ENCODE data around the gene GSG1L. TPM values are rescaled to one million over a fixed set of nuclear protein-coding genes. Genes with fewer than 3 reads are reported as not detected.

Gene GSG1L
- total RNA-seq, 1 donor: not detected

DNA sequence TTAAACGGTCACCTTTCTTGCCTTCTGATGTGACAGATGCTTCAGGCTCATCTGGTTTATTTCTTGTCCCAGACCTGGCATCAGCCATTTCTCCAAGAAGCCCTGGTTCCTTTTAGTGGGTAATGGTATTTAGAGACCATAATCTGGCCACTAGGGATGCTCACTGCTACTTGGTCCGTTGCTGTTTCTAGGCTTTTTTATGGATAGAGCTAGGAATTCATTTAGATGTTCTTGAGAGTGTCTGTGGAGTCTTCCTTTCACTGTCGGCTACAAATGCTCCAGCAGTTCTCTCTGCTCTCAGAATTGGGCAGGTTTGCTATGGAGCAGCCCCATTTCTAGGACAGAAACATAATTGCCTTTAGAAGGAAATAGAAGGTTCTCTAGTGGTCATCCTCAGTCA lies 299.1 kb downstream of the GSG1L start:
- peaks cover 5% of the 10 kb centered on the region for H3K36me3 ChIP-seq (ENCODE audit: insufficient read depth, low read length)
- H3K9me3 ChIP-seq (ENCODE audit: low read depth, low read length): no peaks in the 10 kb centered on the region
- no peaks in the 10 kb centered on the region for H4K20me1 ChIP-seq (ENCODE audit: insufficient read depth, low read length)
- TF ChIP-seq, protein P1, sequence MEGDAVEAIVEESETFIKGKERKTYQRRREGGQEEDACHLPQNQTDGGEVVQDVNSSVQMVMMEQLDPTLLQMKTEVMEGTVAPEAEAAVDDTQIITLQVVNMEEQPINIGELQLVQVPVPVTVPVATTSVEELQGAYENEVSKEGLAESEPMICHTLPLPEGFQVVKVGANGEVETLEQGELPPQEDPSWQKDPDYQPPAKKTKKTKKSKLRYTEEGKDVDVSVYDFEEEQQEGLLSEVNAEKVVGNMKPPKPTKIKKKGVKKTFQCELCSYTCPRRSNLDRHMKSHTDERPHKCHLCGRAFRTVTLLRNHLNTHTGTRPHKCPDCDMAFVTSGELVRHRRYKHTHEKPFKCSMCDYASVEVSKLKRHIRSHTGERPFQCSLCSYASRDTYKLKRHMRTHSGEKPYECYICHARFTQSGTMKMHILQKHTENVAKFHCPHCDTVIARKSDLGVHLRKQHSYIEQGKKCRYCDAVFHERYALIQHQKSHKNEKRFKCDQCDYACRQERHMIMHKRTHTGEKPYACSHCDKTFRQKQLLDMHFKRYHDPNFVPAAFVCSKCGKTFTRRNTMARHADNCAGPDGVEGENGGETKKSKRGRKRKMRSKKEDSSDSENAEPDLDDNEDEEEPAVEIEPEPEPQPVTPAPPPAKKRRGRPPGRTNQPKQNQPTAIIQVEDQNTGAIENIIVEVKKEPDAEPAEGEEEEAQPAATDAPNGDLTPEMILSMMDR (IDR thresholded peaks at IDR 0.05; ENCODE audit: extremely low read depth, low read depth, low read length): no peak
- peaks cover 9% of the 10 kb centered on the region for H3K4me1 ChIP-seq (ENCODE audit: insufficient read depth, low read length)
- no peaks in the 10 kb centered on the region for H3K27me3 ChIP-seq (ENCODE audit: insufficient read depth, low read length)
- H3K27ac ChIP-seq (ENCODE audit: low read depth, low read length): no peak overlapping the region
- DNase-seq (ENCODE audit: insufficient read length, low spot score, missing footprints): peak; percentile 35
- H3K4me2 ChIP-seq (ENCODE audit: insufficient read depth, low read length): no peak overlapping the region
- H3K4me3 ChIP-seq (ENCODE audit: insufficient read depth, low read length): no peak overlapping the region
- no peaks in the 10 kb centered on the region for H3K79me2 ChIP-seq (ENCODE audit: insufficient read depth, low read length)
- H2AFZ ChIP-seq (ENCODE audit: low read length): no peak overlapping the region

DNA sequence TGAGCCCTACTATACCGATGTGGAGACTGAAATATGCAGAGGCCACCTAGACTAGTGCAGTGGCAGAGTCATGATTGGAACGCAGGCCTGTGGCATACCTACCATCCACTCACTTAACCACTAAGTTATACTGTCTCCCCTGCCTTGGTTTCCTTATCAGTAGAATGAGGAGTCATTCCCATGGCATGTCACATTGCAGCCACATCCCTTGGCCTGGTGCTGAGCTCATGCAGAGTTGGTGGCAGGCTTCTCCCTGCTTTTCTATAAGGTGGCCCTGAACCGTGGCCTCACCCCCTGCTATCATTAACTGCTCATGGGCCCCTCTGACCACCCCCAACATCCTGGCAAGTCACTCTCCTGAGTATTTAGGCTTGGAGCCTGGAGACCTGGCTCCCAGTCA lies 301.1 kb downstream of the GSG1L start:
- TF ChIP-seq, protein P1 (IDR thresholded peaks at IDR 0.05; ENCODE audit: extremely low read depth, low read depth, low read length): no peak
- peaks cover 5% of the 10 kb centered on the region for H3K36me3 ChIP-seq (ENCODE audit: insufficient read depth, low read length)
- peaks cover 13% of the 10 kb centered on the region for H3K4me1 ChIP-seq (ENCODE audit: insufficient read depth, low read length)
- no peak overlapping the region for H2AFZ ChIP-seq (ENCODE audit: low read length)
- no peak overlapping the region for H3K27ac ChIP-seq (ENCODE audit: low read depth, low read length)
- H3K9me3 ChIP-seq (ENCODE audit: low read depth, low read length): no peaks in the 10 kb centered on the region
- no peaks in the 10 kb centered on the region for H3K27me3 ChIP-seq (ENCODE audit: insufficient read depth, low read length)
- DNase-seq (ENCODE audit: insufficient read length, low spot score, missing footprints): peak; percentile 75
- no peaks in the 10 kb centered on the region for H4K20me1 ChIP-seq (ENCODE audit: insufficient read depth, low read length)
- H3K4me3 ChIP-seq (ENCODE audit: insufficient read depth, low read length): peak overlapping the region; percentile 13
- H3K79me2 ChIP-seq (ENCODE audit: insufficient read depth, low read length): no peaks in the 10 kb centered on the region
- no peak overlapping the region for H3K4me2 ChIP-seq (ENCODE audit: insufficient read depth, low read length)

DNA sequence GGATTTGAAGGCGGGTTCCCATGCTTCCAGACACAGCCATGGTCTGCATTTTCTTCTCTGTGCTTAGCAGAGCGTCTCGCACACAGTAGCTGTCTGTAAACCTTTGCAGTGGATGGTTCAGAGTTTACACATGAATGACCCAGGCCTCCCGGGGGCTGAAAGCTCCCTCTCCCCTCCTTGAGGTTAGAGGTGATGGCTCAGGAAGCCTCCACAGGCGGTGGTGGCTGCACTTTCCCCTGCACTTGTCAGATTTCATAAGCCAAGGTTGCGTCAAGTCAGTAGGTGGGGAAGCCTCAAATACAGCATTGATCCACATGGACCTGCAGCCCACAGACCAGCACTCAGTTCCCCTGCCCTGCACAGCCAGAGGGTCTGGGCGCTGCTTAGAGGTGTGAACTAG lies 301.7 kb downstream of the GSG1L start:
- peak; percentile 47 for DNase-seq (ENCODE audit: insufficient read length, low spot score, missing footprints)
- no peaks in the 10 kb centered on the region for H3K27me3 ChIP-seq (ENCODE audit: insufficient read depth, low read length)
- no peak overlapping the region for H2AFZ ChIP-seq (ENCODE audit: low read length)
- H3K36me3 ChIP-seq (ENCODE audit: insufficient read depth, low read length): peaks cover 5% of the 10 kb centered on the region
- no peak overlapping the region for H3K27ac ChIP-seq (ENCODE audit: low read depth, low read length)
- H3K4me2 ChIP-seq (ENCODE audit: insufficient read depth, low read length): no peak overlapping the region
- peaks cover 13% of the 10 kb centered on the region for H3K4me1 ChIP-seq (ENCODE audit: insufficient read depth, low read length)
- no peak overlapping the region for H3K4me3 ChIP-seq (ENCODE audit: insufficient read depth, low read length)
- no peaks in the 10 kb centered on the region for H3K79me2 ChIP-seq (ENCODE audit: insufficient read depth, low read length)
- TF ChIP-seq, protein P1 (IDR thresholded peaks at IDR 0.05; ENCODE audit: extremely low read depth, low read depth, low read length): no peak
- no peaks in the 10 kb centered on the region for H3K9me3 ChIP-seq (ENCODE audit: low read depth, low read length)
- H4K20me1 ChIP-seq (ENCODE audit: insufficient read depth, low read length): no peaks in the 10 kb centered on the region

DNA sequence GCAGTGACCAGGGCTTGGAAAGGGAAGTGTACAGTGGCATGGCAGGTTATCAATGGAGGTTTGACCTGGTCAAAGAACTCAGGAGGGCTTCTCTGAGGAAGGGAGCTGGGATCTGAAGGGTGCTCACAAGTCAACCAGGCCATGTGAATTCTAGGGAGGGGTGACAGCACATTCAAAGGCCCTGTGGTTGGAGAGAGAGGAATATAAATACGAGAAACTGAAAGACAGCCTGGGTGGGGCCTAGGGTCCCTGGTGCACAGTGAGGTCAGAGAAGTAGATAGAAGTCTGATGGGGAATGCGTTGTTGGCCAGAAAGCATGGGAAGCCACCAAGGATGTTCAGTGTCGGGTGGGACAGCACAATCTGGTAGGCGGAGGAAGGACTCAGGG lies 302.7 kb downstream of the GSG1L start:
- Histone ChIP-seq H2AFZ (ENCODE audit: low read length) (no peak overlapping the region), H3K4me2 (ENCODE audit: insufficient read depth, low read length) (no peak overlapping the region), H3K36me3 (ENCODE audit: insufficient read depth, low read length) (peaks cover 5% of the 10 kb centered on the region), H3K27me3 (ENCODE audit: insufficient read depth, low read length) (no peaks in the 10 kb centered on the region), H3K4me3 (ENCODE audit: insufficient read depth, low read length) (no peak overlapping the region), H3K4me1 (ENCODE audit: insufficient read depth, low read length) (peaks cover 13% of the 10 kb centered on the region), H4K20me1 (ENCODE audit: insufficient read depth, low read length) (no peaks in the 10 kb centered on the region), H3K27ac (ENCODE audit: low read depth, low read length) (no peak overlapping the region), H3K79me2 (ENCODE audit: insufficient read depth, low read length) (no peaks in the 10 kb centered on the region), H3K9me3 (ENCODE audit: low read depth, low read length) (no peaks in the 10 kb centered on the region)
- TF ChIP-seq, protein P1 (IDR thresholded peaks at IDR 0.05; ENCODE audit: extremely low read depth, low read depth, low read length): no peak
- peak; percentile 50 for DNase-seq (ENCODE audit: insufficient read length, low spot score, missing footprints)

Data from osteoblast (primary cell).